Skeletal muscle satellite cell (primary cell): ENCODE measurements around the gene STXBP6.
"Not testable (repeated sequence)": the region's sequence is repeated elsewhere in the genome, so short reads cannot be mapped to it uniquely, and the experiment has no call there.

Experiments
- H3K27me3 ChIP-seq: 2 replicates; pipeline ENCODE4 v1.7.0; 2013; ENCODE audit warnings: low read length; ENCODE audit not compliant: control insufficient read depth, insufficient read depth
- H3K36me3 ChIP-seq: 2 replicates; pipeline ENCODE4 v1.7.0; 2013; ENCODE audit warnings: mild to moderate bottlenecking, control low read depth, low read length; ENCODE audit not compliant: insufficient read depth
- H3K4me1 ChIP-seq: 2 replicates; pipeline ENCODE4 v1.7.0; 2013; ENCODE audit warnings: low read length; ENCODE audit not compliant: control insufficient read depth, insufficient read depth
- H3K4me2 ChIP-seq: 2 replicates; pipeline ENCODE4 v1.7.0; 2013; ENCODE audit warnings: mild to moderate bottlenecking, low read length
- H3K4me3 ChIP-seq: 2 replicates; pipeline ENCODE4 v1.7.0; 2013; ENCODE audit warnings: low read length
- H3K9ac ChIP-seq: 2 replicates; pipeline ENCODE4 v1.7.0; 2013; ENCODE audit warnings: mild to moderate bottlenecking, low read depth, low read length, moderate library complexity
- H3K9me3 ChIP-seq: replicated peaks from 2 replicates; pipeline ENCODE4 v1.7.0; 2013; ENCODE audit warnings: mild to moderate bottlenecking, control low read depth, low read length

STXBP6 gene

GRCh38 chr14:24844011-24844410 lies 205.9 kb downstream of the STXBP6 start:
- no peak overlapping the region for H3K4me3 ChIP-seq
- no peak overlapping the region for H3K4me2 ChIP-seq
- peaks cover 26% of the 10 kb centered on the region for H3K4me1 ChIP-seq
- no peaks in the 10 kb centered on the region for H3K36me3 ChIP-seq
- H3K9ac ChIP-seq = no peak overlapping the region
- H3K9me3 ChIP-seq = no peaks in the 10 kb centered on the region
- no peaks in the 10 kb centered on the region for H3K27me3 ChIP-seq

DNA sequence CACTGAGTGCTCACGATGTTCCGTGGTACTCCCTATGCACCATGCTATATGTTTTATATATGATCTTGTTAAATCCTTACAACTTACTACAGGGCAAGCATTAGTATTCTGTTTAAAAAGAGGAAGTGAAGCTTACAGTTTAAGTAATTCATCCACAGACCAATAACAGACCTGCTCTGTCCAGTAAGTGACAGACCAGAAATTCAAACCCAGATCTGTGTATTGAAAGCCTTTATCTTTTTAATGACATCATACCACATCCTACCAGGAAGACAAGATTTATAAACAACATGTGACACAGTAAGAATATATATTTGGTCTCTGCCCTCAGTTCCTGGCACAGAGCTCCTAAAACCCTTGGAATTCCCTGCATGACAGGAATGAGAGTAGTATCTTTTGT lies 206.5 kb downstream of the STXBP6 start:
- H3K36me3 ChIP-seq = no peaks in the 10 kb centered on the region
- peaks cover 21% of the 10 kb centered on the region for H3K4me1 ChIP-seq
- H3K9me3 ChIP-seq = no peaks in the 10 kb centered on the region
- H3K4me3 ChIP-seq = no peak overlapping the region
- no peaks in the 10 kb centered on the region for H3K27me3 ChIP-seq
- no peak overlapping the region for H3K9ac ChIP-seq
- H3K4me2 ChIP-seq = no peak overlapping the region

DNA sequence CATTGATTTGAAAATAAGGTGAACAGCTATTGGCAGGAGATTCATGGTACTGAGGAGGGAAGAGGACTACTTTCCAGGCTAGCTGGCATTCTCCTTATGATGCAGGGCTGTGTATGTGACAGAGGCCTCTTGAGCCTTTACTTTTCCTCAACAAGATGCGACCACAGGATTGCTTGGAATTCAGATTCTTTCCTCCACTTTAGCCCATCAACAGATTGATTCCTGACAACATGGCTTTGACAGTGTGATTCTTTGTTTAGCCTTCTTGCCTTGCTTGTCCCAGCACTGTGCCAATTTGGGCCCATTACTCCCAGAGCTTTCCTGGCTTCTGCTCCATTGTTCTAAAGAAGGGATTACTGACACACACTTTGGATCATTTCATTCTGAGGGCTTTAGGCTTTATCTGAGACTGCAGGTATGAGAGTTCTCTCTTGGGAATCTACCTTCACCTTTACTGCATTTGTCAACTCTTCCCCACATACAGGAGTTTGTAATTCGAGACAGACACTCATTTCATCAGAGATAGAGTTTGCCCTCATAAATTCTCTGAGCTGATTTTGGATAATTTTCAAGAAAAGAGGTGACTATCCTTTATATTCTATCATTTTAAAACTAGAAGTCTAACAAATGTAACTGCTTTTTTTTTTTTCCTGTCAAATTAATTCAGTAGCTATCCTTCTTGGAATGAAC lies 209.6 kb downstream of the STXBP6 start:
- Histone ChIP-seq H3K9ac (no peak overlapping the region), H3K27me3 (no peaks in the 10 kb centered on the region), H3K4me2 (no peak overlapping the region), H3K4me1 (peaks cover 10% of the 10 kb centered on the region), H3K36me3 (no peaks in the 10 kb centered on the region), H3K4me3 (no peak overlapping the region), H3K9me3 (no peaks in the 10 kb centered on the region)

GRCh38 chr14:24839617-24840203 lies 210.2 kb downstream of the STXBP6 start:
- H3K27me3 ChIP-seq = no peaks in the 10 kb centered on the region
- H3K9me3 ChIP-seq = no peaks in the 10 kb centered on the region
- peaks cover 10% of the 10 kb centered on the region for H3K4me1 ChIP-seq
- no peak overlapping the region for H3K4me2 ChIP-seq
- H3K4me3 ChIP-seq = no peak overlapping the region
- no peak overlapping the region for H3K9ac ChIP-seq
- H3K36me3 ChIP-seq = no peaks in the 10 kb centered on the region

DNA sequence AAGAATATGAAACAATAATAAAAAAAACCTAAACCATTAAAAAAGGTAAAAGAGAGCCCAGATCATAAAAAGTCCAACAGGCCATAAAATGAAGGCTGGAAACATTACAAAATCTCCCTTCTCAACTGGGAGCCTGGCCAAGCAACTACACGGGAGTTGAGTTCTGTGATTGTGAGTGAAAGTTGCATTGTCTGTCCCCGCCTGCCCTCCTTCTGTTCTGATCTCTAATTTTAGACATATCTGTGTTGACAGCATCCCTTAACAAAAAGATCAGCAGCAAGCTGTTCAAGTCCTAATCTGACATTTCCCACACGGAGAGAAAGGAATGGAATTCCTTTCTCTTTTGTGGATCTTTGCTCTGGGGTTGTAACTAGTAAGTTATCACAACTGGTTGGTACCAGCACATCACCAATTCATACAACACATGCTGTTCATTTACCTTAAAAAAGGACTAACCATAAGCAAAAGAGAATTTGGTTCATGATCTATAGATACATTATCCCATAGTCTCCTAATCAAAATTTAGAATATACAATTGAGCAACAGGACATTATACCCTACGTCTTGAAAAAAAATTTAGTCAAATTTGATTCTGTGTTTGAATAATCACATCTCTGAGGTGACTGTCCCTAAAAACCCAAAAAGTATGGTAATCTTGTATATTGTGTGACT lies 210.9 kb downstream of the STXBP6 start:
- Histone ChIP-seq H3K4me1 (peaks cover 10% of the 10 kb centered on the region), H3K36me3 (no peaks in the 10 kb centered on the region), H3K27me3 (no peaks in the 10 kb centered on the region), H3K4me2 (no peak overlapping the region), H3K9ac (no peak overlapping the region), H3K4me3 (no peak overlapping the region), H3K9me3 (no peaks in the 10 kb centered on the region)

DNA sequence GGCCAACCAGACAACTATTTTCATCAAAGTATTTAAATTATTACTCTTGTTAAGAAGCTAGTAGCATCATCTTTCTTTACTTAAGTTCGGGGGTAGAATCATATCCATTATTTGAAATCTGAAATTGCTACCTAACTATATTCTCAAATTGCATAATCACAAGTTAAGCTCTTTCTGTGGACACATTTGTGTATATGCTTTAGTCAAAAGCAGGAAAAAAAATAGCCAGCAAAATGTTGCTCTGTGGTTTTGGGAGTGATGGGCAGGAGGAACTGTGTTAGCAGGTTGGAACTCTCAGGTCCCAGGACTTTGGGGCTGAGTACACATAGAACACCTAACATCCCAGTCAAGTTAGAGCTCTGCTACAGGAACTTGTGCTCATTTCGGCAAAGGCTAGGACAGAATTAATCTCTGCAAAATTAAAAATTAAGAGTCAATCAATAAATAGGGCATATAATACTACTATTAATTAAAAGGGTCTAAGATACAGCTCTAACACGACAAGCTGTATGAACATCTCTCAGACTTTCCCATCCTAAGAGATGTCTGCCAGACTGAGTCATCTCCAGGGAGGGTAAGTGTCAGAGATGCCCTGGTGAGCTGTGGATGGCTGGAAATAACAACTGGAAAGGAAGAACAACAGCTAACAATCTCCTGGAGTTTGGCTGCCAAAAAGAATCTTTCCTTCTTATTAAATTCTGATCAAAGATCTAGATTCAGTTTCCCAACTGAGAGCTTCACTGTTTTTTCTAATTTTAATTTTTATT lies 212.5 kb downstream of the STXBP6 start:
- Histone ChIP-seq H3K4me1 (peaks cover 10% of the 10 kb centered on the region), H3K9me3 (no peaks in the 10 kb centered on the region), H3K9ac (no peak overlapping the region)

DNA sequence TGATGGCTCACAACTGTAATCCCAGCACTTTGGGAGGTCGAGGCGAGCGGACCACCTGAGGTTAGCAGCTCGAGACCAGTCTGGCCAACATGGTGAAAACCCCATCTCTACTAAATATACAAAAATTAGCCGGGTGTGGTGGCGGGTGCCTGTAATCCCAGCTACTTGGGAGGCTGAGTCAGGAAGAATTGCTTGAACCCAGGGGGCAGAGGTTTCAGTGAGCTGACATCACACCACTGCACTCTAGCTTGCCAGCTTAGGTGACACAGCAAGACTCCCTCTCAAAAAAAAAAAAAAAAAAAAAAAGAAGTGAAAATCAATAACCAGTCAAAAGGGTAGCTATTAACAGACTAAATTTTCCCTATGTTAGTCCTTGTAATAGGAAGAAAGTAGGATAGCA lies 213.6 kb downstream of the STXBP6 start:
- H3K27me3 ChIP-seq, H3K9me3 ChIP-seq, H3K9ac ChIP-seq, H3K36me3 ChIP-seq, H3K4me2 ChIP-seq, H3K4me3 ChIP-seq: not testable (repeated sequence)
- H3K4me1 ChIP-seq = peaks cover 10% of the 10 kb centered on the region

More for the DNA sequence above, 212.5 kb downstream of the STXBP6 start:
- Histone ChIP-seq H3K27me3 (no peaks in the 10 kb centered on the region), H3K36me3 (no peaks in the 10 kb centered on the region), H3K4me3 (no peak overlapping the region), H3K4me2 (no peak overlapping the region)

DNA sequence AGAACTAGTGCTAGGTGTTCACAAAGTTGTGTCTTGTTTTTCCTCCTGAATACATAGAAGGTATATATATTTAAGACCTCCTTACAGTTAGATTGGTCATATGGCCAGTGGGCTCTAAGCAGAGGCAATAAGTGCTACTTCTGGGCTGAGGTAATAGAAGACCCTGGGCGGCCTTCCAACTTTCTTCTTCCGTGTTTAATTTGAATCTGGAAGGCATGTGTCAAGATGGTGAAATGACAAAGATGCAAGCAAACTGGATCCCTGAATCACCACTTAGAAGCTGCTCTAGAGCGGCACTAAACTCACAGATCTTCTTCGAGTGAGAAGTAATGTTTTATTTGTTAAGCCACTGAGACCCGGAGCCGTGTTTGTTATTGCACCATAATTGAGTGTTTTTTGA lies 215.0 kb downstream of the STXBP6 start:
- H3K4me2 ChIP-seq = no peak overlapping the region
- no peaks in the 10 kb centered on the region for H3K27me3 ChIP-seq
- no peaks in the 10 kb centered on the region for H3K9me3 ChIP-seq
- H3K9ac ChIP-seq = no peak overlapping the region
- peaks cover 10% of the 10 kb centered on the region for H3K4me1 ChIP-seq
- H3K36me3 ChIP-seq = no peaks in the 10 kb centered on the region
- H3K4me3 ChIP-seq = no peak overlapping the region

- no peak overlapping the region for H3K4me2 ChIP-seq
- no peaks in the 10 kb centered on the region for H3K36me3 ChIP-seq
- no peaks in the 10 kb centered on the region for H3K27me3 ChIP-seq
These were observed 216.6 kb downstream of the STXBP6 start for GRCh38 chr14:24833385-24833784.

GRCh38 chr14:24831677-24832076 lies 218.3 kb downstream of the STXBP6 start:
- no peaks in the 10 kb centered on the region for H3K9me3 ChIP-seq
- no peaks in the 10 kb centered on the region for H3K36me3 ChIP-seq
- H3K4me2 ChIP-seq = no peak overlapping the region
- no peak overlapping the region for H3K4me3 ChIP-seq
- no peak overlapping the region for H3K9ac ChIP-seq
- no peaks in the 10 kb centered on the region for H3K27me3 ChIP-seq
- H3K4me1 ChIP-seq = no peaks in the 10 kb centered on the region

More at GRCh38 chr14:24833385-24833784, 216.6 kb downstream of the STXBP6 start:
- Histone ChIP-seq H3K9ac (no peak overlapping the region), H3K9me3 (no peaks in the 10 kb centered on the region), H3K4me1 (peaks cover 10% of the 10 kb centered on the region), H3K4me3 (no peak overlapping the region)

DNA sequence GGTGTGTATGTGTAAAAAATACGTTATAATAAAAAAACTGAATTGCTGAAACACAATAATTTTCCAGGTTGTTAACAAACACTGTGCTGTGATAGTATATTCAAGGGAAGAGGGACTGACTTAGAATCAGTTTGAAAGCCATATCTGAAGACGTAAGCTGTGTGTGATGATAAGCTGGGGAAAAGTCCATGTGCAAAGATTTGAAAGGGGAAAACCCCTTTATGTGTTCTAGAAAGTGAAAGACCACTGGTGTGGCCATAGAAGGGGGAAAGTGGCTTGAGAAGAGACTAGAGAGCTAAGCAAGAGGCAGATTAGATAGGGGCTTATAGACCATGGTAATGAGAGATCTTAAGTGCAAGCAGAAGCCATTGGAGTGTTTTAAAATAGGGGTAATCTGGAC lies 220.1 kb downstream of the STXBP6 start:
- Histone ChIP-seq H3K4me3 (no peak overlapping the region), H3K4me2 (no peak overlapping the region), H3K4me1 (no peaks in the 10 kb centered on the region), H3K36me3 (no peaks in the 10 kb centered on the region), H3K9ac (no peak overlapping the region), H3K27me3 (no peaks in the 10 kb centered on the region), H3K9me3 (no peaks in the 10 kb centered on the region)
